Activated CD4-positive, alpha-beta memory T cell treated with anti-CD3 and anti-CD28 coated beads, Interleukin-2, amount 10 ng/mL, durations not matched to agents 7 days and 5 days (primary cell): ENCODE data around the gene C9orf85. TPM values are rescaled to one million over a fixed set of nuclear protein-coding genes. Genes with fewer than 3 reads are reported as not detected.

Source experiments
- CTCF ChIA-PET: fragments of 350-600 bp; sonication (Branson Sonifier 250); formaldehyde crosslinking; loops from one replicate; lab custom pipeline; 2021; ENCODE audit warnings: antibody characterized with exemption, inconsistent platforms; lab: Charles Lee
- POLR2A ChIA-PET: fragments of 350-600 bp; sonication (Branson Sonifier 250); formaldehyde crosslinking; loops from one replicate; lab custom pipeline; 2021; ENCODE audit warnings: antibody characterized with exemption; lab: Charles Lee
- DNase-seq: peaks from one replicate; pipeline ENCODE4 v3.0.0-alpha.2; 2020
- H3K27ac Mint-ChIP-seq: one replicate; pipeline ENCODE4 v1.8.0; 2021; ENCODE audit warnings: mild to moderate bottlenecking, mixed read lengths
- H3K27me3 Mint-ChIP-seq: one replicate; pipeline ENCODE4 v1.8.0; 2021; ENCODE audit warnings: mixed read lengths
- H3K36me3 Mint-ChIP-seq: one replicate; pipeline ENCODE4 v1.8.0; 2021; ENCODE audit warnings: low read depth, mixed read lengths
- H3K4me1 Mint-ChIP-seq: one replicate; pipeline ENCODE4 v1.8.0; 2021; ENCODE audit warnings: mixed read lengths
- H3K4me3 Mint-ChIP-seq: one replicate; pipeline ENCODE4 v1.8.0; 2021; ENCODE audit warnings: mild to moderate bottlenecking, mixed read lengths
- H3K9me3 Mint-ChIP-seq: one replicate; pipeline ENCODE4 v1.8.0; 2021; ENCODE audit warnings: mixed read lengths
- total RNA-seq, 2 experiments: library from RNA; stranded (reverse); gene quantifications; one replicate each; pipeline ENCODE4 v1.2.3, GENCODE V29; 2021

The C9orf85 gene
- total RNA-seq: 10 to 100 TPM; 10.8 to 12.1 TPM

GRCh38 chr9:71911061-71911907, at the start of gene C9orf85, which contains the start of gene ABHD17B:
TSS of gene C9orf85 (plus strand) at chr9:71911639. CDS start at chr9:71911735, 96 bp downstream.
TSS of gene ABHD17B (minus strand) at chr9:71911193. CDS start at chr9:71875080, 36,113 bp downstream.
- Mint-ChIP-seq H3K27ac (peak within 1 kb of the TSS; percentile 94), H3K4me1 (peaks cover 59% of the 10 kb centered on the region), H3K9me3 (no peaks in the 10 kb centered on the region), H3K36me3 (peaks cover 9% of the 10 kb centered on the region), H3K27me3 (no peaks in the 10 kb centered on the region), H3K4me3 (peak within 1 kb of the TSS; percentile 97)
- DNase-seq: peak; percentile 98
- ChIA-PET CTCF (interaction anchor here (0.6 to 2.3 kb wide), 15 partner anchors 15 to 452 kb away, joined by 3 to 16 read pairs (median 4); no protein-coding TSS in a partner anchor), POLR2A (interaction anchor here (0.7 to 3.8 kb wide), 17 partner anchors 11 to 1492 kb away, joined by 3 to 41 read pairs (median 5); partner anchors contain the start of genes CEMIP2 and ZFAND5)

GRCh38 chr9:71863631-71864030, 47.8 kb upstream of the C9orf85 start:
- no peak for DNase-seq
- H3K27me3 Mint-ChIP-seq: no peaks in the 10 kb centered on the region
- H3K9me3 Mint-ChIP-seq: peaks cover 14% of the 10 kb centered on the region
- CTCF ChIA-PET: no interaction called here
- H3K4me3 Mint-ChIP-seq: no peak overlapping the region
- peaks cover 69% of the 10 kb centered on the region for H3K36me3 Mint-ChIP-seq
- H3K27ac Mint-ChIP-seq: no peak overlapping the region
- POLR2A ChIA-PET: no interaction called here
- peaks cover 8% of the 10 kb centered on the region for H3K4me1 Mint-ChIP-seq

- no peak overlapping the region for H3K4me3 Mint-ChIP-seq
- CTCF ChIA-PET: interaction anchor here (1.0 kb wide), 1 partner anchor 57 kb away, joined by 3 read pairs; no protein-coding TSS in a partner anchor
- H3K36me3 Mint-ChIP-seq: peaks cover 46% of the 10 kb centered on the region
Measured at GRCh38 chr9:71875345-71875744, 36.1 kb upstream of the C9orf85 start.

GRCh38 chr9:71876106-71876505, 35.3 kb upstream of the C9orf85 start:
- ChIA-PET POLR2A (no interaction called here), CTCF (interaction anchor here (1.0 kb wide), 1 partner anchor 58 kb away, joined by 3 read pairs; no protein-coding TSS in a partner anchor)
- Mint-ChIP-seq H3K27ac (no peak overlapping the region), H3K4me3 (no peak overlapping the region), H3K27me3 (no peaks in the 10 kb centered on the region), H3K9me3 (peaks cover 31% of the 10 kb centered on the region), H3K4me1 (no peaks in the 10 kb centered on the region), H3K36me3 (peaks cover 47% of the 10 kb centered on the region)
- no peak for DNase-seq

More at GRCh38 chr9:71875345-71875744, 36.1 kb upstream of the C9orf85 start:
- H3K9me3 Mint-ChIP-seq: peaks cover 27% of the 10 kb centered on the region
- no peaks in the 10 kb centered on the region for H3K4me1 Mint-ChIP-seq
- no peak overlapping the region for H3K27ac Mint-ChIP-seq
- POLR2A ChIA-PET: no interaction called here
- H3K27me3 Mint-ChIP-seq: no peaks in the 10 kb centered on the region
- no peak for DNase-seq

- peaks cover 34% of the 10 kb centered on the region for H3K9me3 Mint-ChIP-seq
- no peak overlapping the region for H3K4me3 Mint-ChIP-seq
- ChIA-PET CTCF (no interaction called here), POLR2A (no interaction called here)
- no peak overlapping the region for H3K27ac Mint-ChIP-seq
- peaks cover 51% of the 10 kb centered on the region for H3K36me3 Mint-ChIP-seq
- no peak for DNase-seq
- no peaks in the 10 kb centered on the region for H3K27me3 Mint-ChIP-seq
- no peaks in the 10 kb centered on the region for H3K4me1 Mint-ChIP-seq
Measured at GRCh38 chr9:71876829-71877228, 34.6 kb upstream of the C9orf85 start.

GRCh38 chr9:71878327-71879274, 32.8 kb upstream of the C9orf85 start:
- H3K27ac Mint-ChIP-seq: no peak overlapping the region
- H3K9me3 Mint-ChIP-seq: peaks cover 38% of the 10 kb centered on the region
- DNase-seq: no peak
- H3K4me3 Mint-ChIP-seq: no peak overlapping the region
- peaks cover 62% of the 10 kb centered on the region for H3K36me3 Mint-ChIP-seq
- H3K27me3 Mint-ChIP-seq: no peaks in the 10 kb centered on the region
- no peaks in the 10 kb centered on the region for H3K4me1 Mint-ChIP-seq
- ChIA-PET POLR2A (no interaction called here), CTCF (interaction anchor here (0.7 to 0.8 kb wide), 2 partner anchors 146 kb away, joined by 3 read pairs; no protein-coding TSS in a partner anchor)

- peaks cover 48% of the 10 kb centered on the region for H3K9me3 Mint-ChIP-seq
- no peaks in the 10 kb centered on the region for H3K27me3 Mint-ChIP-seq
- POLR2A ChIA-PET: no interaction called here
- peaks cover under 1% of the 10 kb centered on the region for H3K4me1 Mint-ChIP-seq
- CTCF ChIA-PET: interaction anchor here (0.7 kb wide), 1 partner anchor 145 kb away, joined by 3 read pairs; no protein-coding TSS in a partner anchor
- DNase-seq: no peak
- H3K4me3 Mint-ChIP-seq: no peak overlapping the region
- no peak overlapping the region for H3K27ac Mint-ChIP-seq
- H3K36me3 Mint-ChIP-seq: peaks cover 68% of the 10 kb centered on the region
Measured at GRCh38 chr9:71879644-71880174, 31.7 kb upstream of the C9orf85 start.

- ChIA-PET CTCF (no interaction called here), POLR2A (no interaction called here)
- H3K4me1 Mint-ChIP-seq: peaks cover 20% of the 10 kb centered on the region
- no peak overlapping the region for H3K4me3 Mint-ChIP-seq
- H3K9me3 Mint-ChIP-seq: peaks cover 35% of the 10 kb centered on the region
- no peak for DNase-seq
- H3K27me3 Mint-ChIP-seq: no peaks in the 10 kb centered on the region
- H3K36me3 Mint-ChIP-seq: peaks cover 56% of the 10 kb centered on the region
- no peak overlapping the region for H3K27ac Mint-ChIP-seq
Measured at GRCh38 chr9:71884005-71884404, 27.4 kb upstream of the C9orf85 start.

GRCh38 chr9:71885467-71885866, 26.0 kb upstream of the C9orf85 start:
- CTCF ChIA-PET: no interaction called here
- H3K36me3 Mint-ChIP-seq: peaks cover 52% of the 10 kb centered on the region
- DNase-seq: no peak
- H3K4me3 Mint-ChIP-seq: no peak overlapping the region
- peak overlapping the region; percentile 17 for H3K27ac Mint-ChIP-seq
- peaks cover 24% of the 10 kb centered on the region for H3K9me3 Mint-ChIP-seq
- H3K27me3 Mint-ChIP-seq: no peaks in the 10 kb centered on the region
- H3K4me1 Mint-ChIP-seq: peaks cover 20% of the 10 kb centered on the region
- POLR2A ChIA-PET: interaction anchor here (1.6 kb wide), 1 partner anchor 26 kb away, joined by 5 read pairs; the partner anchor contains the start of genes ABHD17B and C9orf85

- CTCF ChIA-PET: interaction anchor here (1.5 kb wide), 1 partner anchor 10 kb away, joined by 5 read pairs; no protein-coding TSS in a partner anchor
- Mint-ChIP-seq H3K36me3 (peaks cover 49% of the 10 kb centered on the region), H3K4me3 (no peak overlapping the region), H3K27ac (no peak overlapping the region), H3K27me3 (no peaks in the 10 kb centered on the region), H3K9me3 (peaks cover 20% of the 10 kb centered on the region), H3K4me1 (peaks cover 20% of the 10 kb centered on the region)
- POLR2A ChIA-PET: interaction anchor here (0.9 to 1.6 kb wide), 2 partner anchors 12 to 25 kb away, joined by 3 to 5 read pairs; partner anchors contain the start of genes ABHD17B and C9orf85
- no peak for DNase-seq
Measured at GRCh38 chr9:71886015-71886414, 25.4 kb upstream of the C9orf85 start.

- ChIA-PET POLR2A (interaction anchor here (0.9 to 1.6 kb wide), 2 partner anchors 11 to 25 kb away, joined by 3 to 5 read pairs; partner anchors contain the start of genes ABHD17B and C9orf85), CTCF (interaction anchor here (1.5 kb wide), 1 partner anchor 10 kb away, joined by 5 read pairs; no protein-coding TSS in a partner anchor)
- peaks cover 20% of the 10 kb centered on the region for H3K4me1 Mint-ChIP-seq
- no peak overlapping the region for H3K4me3 Mint-ChIP-seq
- H3K27ac Mint-ChIP-seq: no peak overlapping the region
- peaks cover 16% of the 10 kb centered on the region for H3K9me3 Mint-ChIP-seq
- H3K36me3 Mint-ChIP-seq: peaks cover 49% of the 10 kb centered on the region
- no peaks in the 10 kb centered on the region for H3K27me3 Mint-ChIP-seq
- DNase-seq: no peak
Measured at GRCh38 chr9:71886541-71886940, 24.9 kb upstream of the C9orf85 start.

GRCh38 chr9:71887362-71887761, 24.1 kb upstream of the C9orf85 start:
- ChIA-PET CTCF (interaction anchor here (1.5 to 1.8 kb wide), 2 partner anchors 9 to 69 kb away, joined by 5 read pairs; no protein-coding TSS in a partner anchor), POLR2A (no interaction called here)
- H3K27ac Mint-ChIP-seq: no peak overlapping the region
- peaks cover 20% of the 10 kb centered on the region for H3K4me1 Mint-ChIP-seq
- H3K36me3 Mint-ChIP-seq: peaks cover 43% of the 10 kb centered on the region
- H3K9me3 Mint-ChIP-seq: peaks cover 16% of the 10 kb centered on the region
- no peak for DNase-seq
- H3K4me3 Mint-ChIP-seq: no peak overlapping the region
- no peaks in the 10 kb centered on the region for H3K27me3 Mint-ChIP-seq
